ENCODE results near the gene AGBL4. TPM values are rescaled to one million over a fixed set of nuclear protein-coding genes. Genes with fewer than 3 reads are reported as not detected.

AGBL4 gene
- polyA plus RNA-seq, 1 donor (not counting 4 experiments of a cell fraction or from before 2014, with no cell fraction given): not detected

DNA sequence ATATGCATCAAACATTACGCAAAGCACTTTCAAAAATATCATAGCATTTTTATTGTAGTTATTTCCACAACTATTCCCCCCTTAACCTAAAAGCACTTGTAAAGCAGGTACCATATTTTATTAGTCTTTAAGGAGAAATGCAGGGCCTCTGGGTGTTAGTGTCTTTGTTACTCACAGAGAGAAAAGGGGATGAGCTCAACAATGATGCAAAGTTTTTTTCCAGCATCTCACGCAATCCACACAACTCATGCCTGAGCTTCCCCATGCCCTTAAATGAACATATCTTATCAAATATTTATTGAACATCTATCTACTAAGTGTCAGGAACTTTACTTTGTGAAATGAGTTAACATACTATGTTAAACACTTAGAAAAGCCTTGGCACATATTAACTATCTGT is 1297.6 kb downstream of the AGBL4 start:
- Histone ChIP-seq H3K4me2 (ENCODE audit: control insufficient read depth, extremely low read depth, insufficient read depth, low read depth, low read length) (no peak overlapping the region), H3K9me3 (ENCODE audit: control insufficient read depth, low read depth, low read length) (no peaks in the 10 kb centered on the region), H3K79me2 (ENCODE audit: control insufficient read depth, insufficient read depth, low read length) (no peaks in the 10 kb centered on the region), H3K27ac (ENCODE audit: control insufficient read depth, insufficient read depth, low read length) (no peak overlapping the region), H3K9ac (ENCODE audit: control insufficient read depth, extremely low read depth, insufficient read depth, low read length) (no peak overlapping the region), H3K36me3 (ENCODE audit: control insufficient read depth in 2 of 2, extremely low read depth in 1 of 2, insufficient read depth in 2 of 2, low read length in 2 of 2) (no peaks in the 10 kb centered on the region), H2AFZ (ENCODE audit: control insufficient read depth, low read length) (no peak overlapping the region), H3K4me3 (ENCODE audit: control insufficient read depth in 2 of 3, extremely low read depth in 1 of 3, insufficient read depth in 2 of 3, low read depth in 1 of 3, low read length in 3 of 3) (no peak overlapping the region), H4K20me1 (ENCODE audit: control insufficient read depth, extremely low read depth, insufficient read depth, low read length) (no peaks in the 10 kb centered on the region), H3K9me1 (ENCODE audit: control insufficient read depth, extremely low read depth, insufficient read depth, low read length) (no peaks in the 10 kb centered on the region), H3K27me3 (ENCODE audit: control insufficient read depth, extremely low read depth, insufficient read depth, low read length) (no peaks in the 10 kb centered on the region), H3K4me1 (ENCODE audit: control insufficient read depth, extremely low read depth, insufficient read depth, low read length) (no peaks in the 10 kb centered on the region)
- no peak for TF ChIP-seq EZH2 (IDR thresholded peaks at IDR 0.05; ENCODE audit: low read length)
- TF ChIP-seq, protein P1, sequence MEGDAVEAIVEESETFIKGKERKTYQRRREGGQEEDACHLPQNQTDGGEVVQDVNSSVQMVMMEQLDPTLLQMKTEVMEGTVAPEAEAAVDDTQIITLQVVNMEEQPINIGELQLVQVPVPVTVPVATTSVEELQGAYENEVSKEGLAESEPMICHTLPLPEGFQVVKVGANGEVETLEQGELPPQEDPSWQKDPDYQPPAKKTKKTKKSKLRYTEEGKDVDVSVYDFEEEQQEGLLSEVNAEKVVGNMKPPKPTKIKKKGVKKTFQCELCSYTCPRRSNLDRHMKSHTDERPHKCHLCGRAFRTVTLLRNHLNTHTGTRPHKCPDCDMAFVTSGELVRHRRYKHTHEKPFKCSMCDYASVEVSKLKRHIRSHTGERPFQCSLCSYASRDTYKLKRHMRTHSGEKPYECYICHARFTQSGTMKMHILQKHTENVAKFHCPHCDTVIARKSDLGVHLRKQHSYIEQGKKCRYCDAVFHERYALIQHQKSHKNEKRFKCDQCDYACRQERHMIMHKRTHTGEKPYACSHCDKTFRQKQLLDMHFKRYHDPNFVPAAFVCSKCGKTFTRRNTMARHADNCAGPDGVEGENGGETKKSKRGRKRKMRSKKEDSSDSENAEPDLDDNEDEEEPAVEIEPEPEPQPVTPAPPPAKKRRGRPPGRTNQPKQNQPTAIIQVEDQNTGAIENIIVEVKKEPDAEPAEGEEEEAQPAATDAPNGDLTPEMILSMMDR (optimal IDR thresholded peaks at IDR 0.05 in 1 of 3, IDR thresholded peaks at IDR 0.05 in 1 of 3, conservative IDR thresholded peaks at IDR 0.05 in 1 of 3; ENCODE audit: extremely low read depth in 1 of 3, insufficient read depth in 2 of 3, low read length in 3 of 3): no peak
- DNase-seq (ENCODE audit: low read depth, low spot score): no peak
- FAIRE-seq: no peak
- dilution Hi-C loops (cut with MboI; ENCODE audit: extremely low pct_ligation_motif_present, low sequenced_read_pairs): no loop called here

DNA sequence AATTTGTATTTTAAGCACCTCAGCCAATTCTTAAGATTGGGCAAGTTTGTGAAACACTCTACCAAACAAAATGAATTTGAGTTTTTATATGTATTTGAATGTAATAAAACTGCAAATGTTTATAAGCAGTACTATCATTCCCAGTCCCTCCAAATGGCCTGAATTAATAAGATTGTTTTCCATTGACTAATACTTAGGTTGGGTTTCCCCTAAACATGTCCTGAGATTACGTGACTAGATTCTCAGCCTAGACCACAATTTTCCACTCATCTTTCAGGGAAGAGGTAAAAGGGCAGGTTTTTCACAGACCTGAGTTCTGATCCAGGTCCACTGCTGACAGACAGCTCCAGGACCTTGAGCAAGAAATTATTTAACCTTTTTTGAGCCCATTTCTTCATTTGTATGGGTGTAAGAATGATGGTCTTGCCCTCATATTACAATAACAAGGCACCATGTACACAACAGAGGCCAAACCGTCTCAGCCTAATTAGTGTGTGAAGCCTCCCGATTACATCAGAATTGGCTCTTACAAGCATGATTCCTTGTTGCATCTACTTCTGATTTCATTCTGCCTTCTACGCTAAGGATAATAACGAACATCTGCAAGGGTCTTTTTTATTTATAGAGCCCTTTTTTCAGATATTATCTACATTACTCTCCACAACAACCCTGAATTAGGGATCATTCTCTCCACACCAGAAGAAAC is 1298.3 kb downstream of the AGBL4 start:
- Histone ChIP-seq H4K20me1 (ENCODE audit: control insufficient read depth, extremely low read depth, insufficient read depth, low read length) (no peaks in the 10 kb centered on the region), H2AFZ (ENCODE audit: control insufficient read depth, low read length) (no peak overlapping the region), H3K9ac (ENCODE audit: control insufficient read depth, extremely low read depth, insufficient read depth, low read length) (no peak overlapping the region), H3K9me1 (ENCODE audit: control insufficient read depth, extremely low read depth, insufficient read depth, low read length) (no peaks in the 10 kb centered on the region), H3K9me3 (ENCODE audit: control insufficient read depth, low read depth, low read length) (no peaks in the 10 kb centered on the region), H3K36me3 (ENCODE audit: control insufficient read depth in 2 of 2, extremely low read depth in 1 of 2, insufficient read depth in 2 of 2, low read length in 2 of 2) (no peaks in the 10 kb centered on the region), H3K4me1 (ENCODE audit: control insufficient read depth, extremely low read depth, insufficient read depth, low read length) (no peaks in the 10 kb centered on the region), H3K79me2 (ENCODE audit: control insufficient read depth, insufficient read depth, low read length) (no peaks in the 10 kb centered on the region), H3K27me3 (ENCODE audit: control insufficient read depth, extremely low read depth, insufficient read depth, low read length) (no peaks in the 10 kb centered on the region), H3K27ac (ENCODE audit: control insufficient read depth, insufficient read depth, low read length) (no peak overlapping the region), H3K4me3 (ENCODE audit: control insufficient read depth in 2 of 3, extremely low read depth in 1 of 3, insufficient read depth in 2 of 3, low read depth in 1 of 3, low read length in 3 of 3) (no peak overlapping the region), H3K4me2 (ENCODE audit: control insufficient read depth, extremely low read depth, insufficient read depth, low read depth, low read length) (no peak overlapping the region)
- dilution Hi-C loops (cut with MboI; ENCODE audit: extremely low pct_ligation_motif_present, low sequenced_read_pairs): no loop called here
- FAIRE-seq (no peak), DNase-seq (ENCODE audit: low read depth, low spot score) (no peak)
- no peak for TF ChIP-seq EZH2 (IDR thresholded peaks at IDR 0.05; ENCODE audit: low read length)
- TF ChIP-seq, protein P1 (optimal IDR thresholded peaks at IDR 0.05 in 1 of 3, IDR thresholded peaks at IDR 0.05 in 1 of 3, conservative IDR thresholded peaks at IDR 0.05 in 1 of 3; ENCODE audit: extremely low read depth in 1 of 3, insufficient read depth in 2 of 3, low read length in 3 of 3): no peak

Data from keratinocyte (primary cell).